ENCODE measurements around the gene ANXA6. TPM values are rescaled to one million over a fixed set of nuclear protein-coding genes. Genes with fewer than 3 reads are reported as not detected.

The ANXA6 gene
- total RNA-seq, 4 donors from 2014 or later, result 8.6 to 80.3 (median 24.9) TPM

- Histone ChIP-seq H3K27ac (peak overlapping the region in 2 of 4 donors; percentile 23 to 99), H3K9me3 (no peaks in the 10 kb centered on the region), H3K4me3 (peak overlapping the region in 2 of 4 donors; percentile 7 to 94), H3K27me3 (no peaks in the 10 kb centered on the region), H3K36me3 (peaks cover 0 to 14% (median 0%) of the 10 kb centered on the region in 3 donors), H3K4me1 (peaks cover 42 to 82% (median 54%) of the 10 kb centered on the region in 3 donors)
- no peak for DNase-seq
- WGBS, 2 donors, result 85 to 91% methylated on average over 3 of the region's 3 CpGs
- TF ChIP-seq POLR2A (IDR thresholded peaks at IDR 0.05), result no peak
- TF ChIP-seq, protein P1, sequence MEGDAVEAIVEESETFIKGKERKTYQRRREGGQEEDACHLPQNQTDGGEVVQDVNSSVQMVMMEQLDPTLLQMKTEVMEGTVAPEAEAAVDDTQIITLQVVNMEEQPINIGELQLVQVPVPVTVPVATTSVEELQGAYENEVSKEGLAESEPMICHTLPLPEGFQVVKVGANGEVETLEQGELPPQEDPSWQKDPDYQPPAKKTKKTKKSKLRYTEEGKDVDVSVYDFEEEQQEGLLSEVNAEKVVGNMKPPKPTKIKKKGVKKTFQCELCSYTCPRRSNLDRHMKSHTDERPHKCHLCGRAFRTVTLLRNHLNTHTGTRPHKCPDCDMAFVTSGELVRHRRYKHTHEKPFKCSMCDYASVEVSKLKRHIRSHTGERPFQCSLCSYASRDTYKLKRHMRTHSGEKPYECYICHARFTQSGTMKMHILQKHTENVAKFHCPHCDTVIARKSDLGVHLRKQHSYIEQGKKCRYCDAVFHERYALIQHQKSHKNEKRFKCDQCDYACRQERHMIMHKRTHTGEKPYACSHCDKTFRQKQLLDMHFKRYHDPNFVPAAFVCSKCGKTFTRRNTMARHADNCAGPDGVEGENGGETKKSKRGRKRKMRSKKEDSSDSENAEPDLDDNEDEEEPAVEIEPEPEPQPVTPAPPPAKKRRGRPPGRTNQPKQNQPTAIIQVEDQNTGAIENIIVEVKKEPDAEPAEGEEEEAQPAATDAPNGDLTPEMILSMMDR (IDR thresholded peaks at IDR 0.05), result no peak
- intact Hi-C loops (cut with DNase I), result no loop called here
Observed at GRCh38 chr5:151077967-151078366, 79.6 kb downstream of the ANXA6 start.

- Histone ChIP-seq H3K27ac (peak overlapping the region in 1 of 4 donors; percentile 99), H3K9me3 (no peaks in the 10 kb centered on the region), H3K36me3 (peaks cover 0 to 14% (median 0%) of the 10 kb centered on the region in 3 donors), H3K4me3 (peak overlapping the region in 1 of 4 donors; percentile 6), H3K4me1 (peaks cover 44 to 82% (median 54%) of the 10 kb centered on the region in 3 donors), H3K27me3 (no peaks in the 10 kb centered on the region)
- WGBS, 2 donors, result 66 to 88% methylated on average over 7 to 9 of the region's 9 CpGs
- no peak for DNase-seq
- intact Hi-C loops (cut with DNase I), result no loop called here
- TF ChIP-seq, protein P1 (IDR thresholded peaks at IDR 0.05), result no peak
- no peak for TF ChIP-seq POLR2A (IDR thresholded peaks at IDR 0.05)
Observed at GRCh38 chr5:151077419-151077818, 80.2 kb downstream of the ANXA6 start.

- Histone ChIP-seq H3K9me3 (no peaks in the 10 kb centered on the region), H3K27me3 (no peaks in the 10 kb centered on the region), H3K4me1 (peaks cover 40 to 82% (median 54%) of the 10 kb centered on the region in 3 donors), H3K36me3 (peaks cover 0 to 17% (median 0%) of the 10 kb centered on the region in 3 donors), H3K27ac (peak overlapping the region; percentile 23 to 86 (median 74)), H3K4me3 (no peak overlapping the region)
- TF ChIP-seq, protein P1 (IDR thresholded peaks at IDR 0.05), result no peak
- TF ChIP-seq POLR2A (IDR thresholded peaks at IDR 0.05), result no peak
- intact Hi-C loops (cut with DNase I), result no loop called here
- DNase-seq, result no peak
- 88 to 91% methylated on average over 6 of the region's 6 CpGs for WGBS, 2 donors
Observed at GRCh38 chr5:151076616-151077015, 81.0 kb downstream of the ANXA6 start.

DNA sequence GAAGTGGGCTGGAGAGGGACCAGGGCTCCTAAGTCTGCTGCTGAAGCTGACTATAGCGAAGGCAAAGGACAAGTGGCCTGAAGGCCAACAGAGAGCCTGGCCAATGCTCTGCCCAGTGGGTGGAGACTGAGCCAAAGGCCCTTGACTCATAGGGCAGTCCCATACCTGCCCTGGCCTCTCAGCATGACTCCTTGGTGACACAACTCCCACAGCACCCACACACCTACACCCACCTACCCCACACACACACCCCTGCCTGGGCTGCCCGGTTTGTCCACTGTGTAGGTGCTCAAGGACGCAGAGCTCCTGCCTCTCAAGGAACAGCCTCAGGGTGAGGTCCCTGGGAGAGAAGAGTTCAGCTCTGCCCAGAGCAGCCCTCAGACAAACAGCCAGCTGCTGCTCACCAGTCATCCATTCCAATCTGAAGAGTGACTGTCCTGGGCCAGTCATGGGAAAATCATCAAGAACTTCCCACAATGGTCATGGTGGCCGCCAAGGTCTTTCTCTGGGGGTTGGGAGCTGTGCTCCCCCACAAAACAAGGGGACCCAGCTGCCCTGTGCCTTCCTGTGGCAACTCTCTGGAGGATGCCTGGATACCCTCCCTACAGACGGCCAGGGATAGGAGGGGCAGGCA lies 81.8 kb downstream of the ANXA6 start:
- H3K36me3 ChIP-seq, result peaks cover 0 to 19% (median 0%) of the 10 kb centered on the region in 3 donors
- H3K4me3 ChIP-seq, result no peak overlapping the region
- no peak for DNase-seq
- H3K27ac ChIP-seq, result peak overlapping the region; percentile 23 to 86 (median 74)
- H3K27me3 ChIP-seq, result no peaks in the 10 kb centered on the region
- intact Hi-C loops (cut with DNase I), result no loop called here
- TF ChIP-seq, protein P1 (IDR thresholded peaks at IDR 0.05), result no peak
- TF ChIP-seq POLR2A (IDR thresholded peaks at IDR 0.05), result peak in 1 of 4 donors; percentile 7
- no peaks in the 10 kb centered on the region for H3K9me3 ChIP-seq
- peaks cover 37 to 87% (median 55%) of the 10 kb centered on the region in 3 donors for H3K4me1 ChIP-seq
- 48 to 51% methylated on average over 3 of the region's 5 CpGs for WGBS, 2 donors

GRCh38 chr5:151074557-151074956 lies 83.0 kb downstream of the ANXA6 start:
- TF ChIP-seq POLR2A (IDR thresholded peaks at IDR 0.05), result no peak
- TF ChIP-seq, protein P1 (IDR thresholded peaks at IDR 0.05), result no peak
- no peak for DNase-seq
- no peaks in the 10 kb centered on the region for H3K27me3 ChIP-seq
- no peaks in the 10 kb centered on the region for H3K9me3 ChIP-seq
- H3K4me3 ChIP-seq, result no peak overlapping the region
- H3K27ac ChIP-seq, result peak overlapping the region in 3 of 4 donors; percentile 55 to 86 (median 85)
- peaks cover 41 to 92% (median 60%) of the 10 kb centered on the region in 3 donors for H3K4me1 ChIP-seq
- H3K36me3 ChIP-seq, result peaks cover 0 to 23% (median 0%) of the 10 kb centered on the region in 3 donors
- WGBS, 2 donors, result 91 to 96% methylated on average over 2 of the region's 2 CpGs
- intact Hi-C loops (cut with DNase I), result no loop called here

Measured in esophagus squamous epithelium (tissue), 5 donors.